ENCODE results near the gene EXOC2. TPM values are rescaled to one million over a fixed set of nuclear protein-coding genes. Genes with fewer than 3 reads are reported as not detected.

The EXOC2 gene
- total RNA-seq, 4 donors from 2014 or later: 18.1 to 32.3 (median 21.6) TPM

DNA sequence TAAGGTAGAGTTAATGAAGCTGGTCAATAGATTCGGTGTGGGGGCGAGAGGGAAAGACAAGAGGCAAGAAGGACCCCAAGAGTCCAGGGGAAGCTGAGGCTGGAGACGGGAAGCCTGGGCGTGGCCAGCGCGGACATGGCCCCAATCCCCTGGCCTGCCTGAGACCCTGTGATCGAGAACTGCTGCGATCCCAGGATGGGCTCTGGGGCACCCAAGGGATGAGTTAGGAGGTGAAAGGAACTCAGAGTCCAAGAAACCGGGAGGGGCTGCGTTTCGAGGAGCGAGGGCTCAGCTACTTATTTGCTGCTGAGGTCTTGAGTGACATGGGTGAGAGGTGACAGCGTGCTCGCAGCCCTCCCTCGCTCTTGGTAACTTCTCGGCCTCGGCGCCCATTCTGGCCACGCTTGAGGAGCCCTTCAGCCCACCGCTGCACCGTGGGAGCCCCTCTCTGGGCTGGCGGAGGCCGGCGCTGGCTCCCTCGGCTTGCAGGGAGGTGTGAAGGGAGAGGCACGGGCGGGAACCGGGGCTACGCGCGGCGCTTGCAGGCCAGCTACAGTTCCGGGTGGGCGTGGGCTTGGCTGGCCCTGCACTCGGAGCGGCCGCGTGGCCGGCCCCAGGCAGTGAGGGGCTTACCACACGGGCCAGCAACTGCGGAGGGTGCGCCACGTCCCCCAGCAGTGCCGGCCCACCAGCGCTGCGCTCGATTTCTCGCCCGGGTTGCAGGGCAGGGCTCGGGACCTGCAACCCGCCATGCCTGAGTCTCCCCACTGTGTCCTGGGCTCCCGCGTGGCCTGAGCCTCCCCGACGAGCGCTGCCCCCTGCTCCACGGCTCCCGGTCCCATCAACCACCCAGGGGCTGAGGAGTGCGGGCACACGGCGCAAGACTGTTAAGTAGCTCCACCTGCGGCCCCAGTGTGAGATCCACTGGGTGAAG is 243.2 kb downstream of the EXOC2 start:
- TF ChIP-seq, protein P1, sequence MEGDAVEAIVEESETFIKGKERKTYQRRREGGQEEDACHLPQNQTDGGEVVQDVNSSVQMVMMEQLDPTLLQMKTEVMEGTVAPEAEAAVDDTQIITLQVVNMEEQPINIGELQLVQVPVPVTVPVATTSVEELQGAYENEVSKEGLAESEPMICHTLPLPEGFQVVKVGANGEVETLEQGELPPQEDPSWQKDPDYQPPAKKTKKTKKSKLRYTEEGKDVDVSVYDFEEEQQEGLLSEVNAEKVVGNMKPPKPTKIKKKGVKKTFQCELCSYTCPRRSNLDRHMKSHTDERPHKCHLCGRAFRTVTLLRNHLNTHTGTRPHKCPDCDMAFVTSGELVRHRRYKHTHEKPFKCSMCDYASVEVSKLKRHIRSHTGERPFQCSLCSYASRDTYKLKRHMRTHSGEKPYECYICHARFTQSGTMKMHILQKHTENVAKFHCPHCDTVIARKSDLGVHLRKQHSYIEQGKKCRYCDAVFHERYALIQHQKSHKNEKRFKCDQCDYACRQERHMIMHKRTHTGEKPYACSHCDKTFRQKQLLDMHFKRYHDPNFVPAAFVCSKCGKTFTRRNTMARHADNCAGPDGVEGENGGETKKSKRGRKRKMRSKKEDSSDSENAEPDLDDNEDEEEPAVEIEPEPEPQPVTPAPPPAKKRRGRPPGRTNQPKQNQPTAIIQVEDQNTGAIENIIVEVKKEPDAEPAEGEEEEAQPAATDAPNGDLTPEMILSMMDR (IDR thresholded peaks at IDR 0.05): no peak
- DNase-seq (ENCODE audit: low spot score) (no peak), ATAC-seq (ENCODE audit: low FRiP score) (no peak)

DNA sequence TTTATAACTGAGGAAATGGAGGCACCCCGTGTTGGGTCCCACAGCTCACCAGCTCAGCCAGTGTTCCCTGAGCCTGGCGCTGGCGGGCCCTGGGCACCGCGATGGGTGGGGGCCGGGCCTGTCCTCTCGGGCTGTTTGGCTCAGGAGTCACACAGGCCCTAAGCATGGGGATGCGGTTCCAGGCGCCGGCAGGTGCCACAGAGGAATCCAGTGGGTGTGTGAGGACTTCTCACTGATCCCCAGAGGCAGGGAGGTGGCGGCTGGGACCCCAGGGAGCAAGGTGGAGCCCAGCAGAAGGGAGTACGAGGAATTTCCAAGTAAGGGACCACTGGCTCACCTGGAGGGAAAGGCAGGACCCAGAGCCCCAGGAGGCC is 243.9 kb downstream of the EXOC2 start:
- DNase-seq (ENCODE audit: low spot score): no peak
- ATAC-seq (ENCODE audit: low FRiP score): no peak
- TF ChIP-seq, protein P1 (IDR thresholded peaks at IDR 0.05): no peak

DNA sequence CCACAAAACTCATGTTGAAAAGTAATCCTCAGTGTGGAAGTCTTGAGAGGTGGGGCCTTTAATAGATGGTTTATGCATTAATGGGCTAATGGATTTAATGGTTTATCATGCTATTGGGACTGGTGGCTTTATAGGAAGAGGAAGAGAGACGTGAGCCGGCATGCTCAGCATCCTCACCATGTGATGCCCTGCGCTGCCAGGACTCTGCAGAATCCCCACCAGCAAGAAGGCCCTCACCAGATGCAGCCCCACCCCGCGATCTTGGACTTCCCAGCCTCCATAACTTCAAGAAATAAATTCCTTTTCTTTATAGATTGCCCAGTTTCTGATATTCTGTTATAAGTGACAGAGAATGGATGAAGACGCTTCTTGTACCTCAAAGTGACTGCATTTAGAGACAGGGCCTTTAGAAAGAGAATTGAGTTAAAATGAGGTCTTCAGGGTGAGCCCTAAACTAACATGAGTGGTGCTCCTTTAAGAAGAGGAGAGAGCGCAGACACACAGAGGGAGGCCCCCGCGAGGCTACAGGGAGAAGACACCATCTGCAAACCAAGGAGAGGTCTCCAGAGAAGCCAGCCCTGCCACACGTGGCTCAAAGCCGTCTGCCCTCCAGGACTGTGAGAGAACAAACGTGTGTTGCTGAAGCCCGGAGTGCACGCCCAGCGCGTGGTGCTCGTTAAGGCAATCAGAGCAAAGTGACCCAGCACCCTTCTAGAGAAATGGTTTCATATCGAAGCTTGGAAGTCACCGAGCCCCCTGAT is 244.5 kb downstream of the EXOC2 start:
- TF ChIP-seq, protein P1 (IDR thresholded peaks at IDR 0.05): no peak
- ATAC-seq (ENCODE audit: low FRiP score) (no peak), DNase-seq (ENCODE audit: low spot score) (no peak)

DNA sequence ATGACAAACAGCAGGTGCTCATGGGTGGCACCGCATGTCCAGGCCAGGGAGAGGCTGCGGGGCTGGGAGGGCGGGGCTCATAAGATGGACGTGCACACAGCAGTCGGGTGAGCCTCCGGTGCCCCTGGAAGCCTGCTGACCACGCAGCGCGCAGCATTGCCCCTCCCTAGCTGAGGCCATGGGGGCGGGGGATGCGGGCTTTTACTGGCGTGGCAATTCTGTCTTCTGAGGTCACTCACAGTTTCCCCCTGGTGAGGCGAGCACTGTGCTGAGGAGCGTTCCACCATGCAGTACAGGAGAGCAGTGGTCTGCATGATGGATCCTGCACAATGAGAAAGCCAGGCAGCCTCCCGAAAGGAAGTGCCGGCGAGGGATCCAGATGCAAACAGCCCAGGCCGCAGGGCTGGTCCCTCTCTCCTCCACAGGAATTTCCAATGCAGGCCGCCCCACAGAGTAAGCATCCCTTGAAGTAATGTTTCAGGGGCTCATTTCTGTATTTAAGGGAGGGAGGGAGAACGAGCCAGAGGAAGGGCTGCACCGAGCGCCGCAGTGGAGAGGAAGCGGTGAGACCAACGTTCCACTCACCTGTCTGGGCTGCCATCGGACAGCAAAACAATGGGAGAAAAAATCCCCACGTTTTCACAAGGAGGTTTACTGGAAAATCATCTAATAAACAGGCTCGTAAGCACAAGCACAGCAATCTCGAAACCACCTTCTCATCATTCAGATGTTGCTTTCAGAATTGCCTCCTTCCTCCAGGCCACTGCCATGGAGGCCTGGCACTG is 245.4 kb downstream of the EXOC2 start:
- TF ChIP-seq, protein P1 (IDR thresholded peaks at IDR 0.05): no peak
- no peak for ATAC-seq (ENCODE audit: low FRiP score)
- no peak for DNase-seq (ENCODE audit: low spot score)

DNA sequence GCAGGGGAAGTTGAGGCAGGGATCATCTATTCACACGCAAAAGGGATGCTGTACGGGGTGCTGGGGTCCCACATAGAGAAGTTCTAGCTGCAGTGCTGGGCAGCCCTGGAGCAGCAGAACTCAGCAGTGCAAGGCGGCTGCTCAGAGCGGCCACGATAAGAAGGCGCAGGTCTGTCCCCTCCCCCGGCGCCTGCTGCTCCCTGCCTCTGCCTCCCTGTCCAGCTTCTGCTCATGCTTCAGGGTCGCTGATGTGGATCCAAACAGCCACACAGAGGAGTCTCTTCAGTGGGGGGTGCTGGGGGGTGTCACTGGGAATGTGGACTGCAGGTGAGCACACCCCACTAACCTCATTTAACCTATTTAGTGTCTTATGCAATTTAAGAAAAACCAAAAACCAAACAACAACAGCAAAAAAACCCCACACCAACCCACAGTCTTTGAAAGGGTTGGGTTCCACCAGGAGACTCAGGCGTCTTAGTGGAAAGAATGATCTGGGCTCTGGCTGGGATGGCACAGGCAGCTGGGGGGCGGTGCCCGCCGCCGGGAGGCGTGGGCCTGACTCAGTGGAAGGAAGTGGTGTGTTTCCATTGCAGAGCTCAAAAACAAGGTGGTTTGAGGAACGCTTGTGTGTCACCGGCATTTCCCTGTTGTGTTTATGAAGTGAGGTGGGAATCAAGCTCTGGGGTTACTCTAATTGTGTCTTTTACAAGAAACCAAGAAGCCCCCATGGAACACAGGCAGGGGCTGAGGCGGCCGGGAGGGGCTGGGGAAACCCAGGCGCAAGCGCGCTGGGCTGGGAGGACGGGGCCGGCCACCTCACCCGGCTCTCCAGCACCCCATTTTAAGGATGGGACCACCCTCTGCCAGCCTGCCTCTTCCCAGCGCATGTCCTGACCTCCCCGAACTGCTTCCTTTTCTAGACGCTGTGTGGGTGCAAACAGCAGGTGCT is 246.2 kb downstream of the EXOC2 start:
- DNase-seq (ENCODE audit: low spot score) (no peak), ATAC-seq (ENCODE audit: low FRiP score) (no peak)
- TF ChIP-seq, protein P1 (IDR thresholded peaks at IDR 0.05): no peak
